ENCODE data around the gene NSMF. TPM values are rescaled to one million over a fixed set of nuclear protein-coding genes. Genes with fewer than 3 reads are reported as not detected.

NSMF gene
- total RNA-seq, 2 donors from 2014 or later = 17.1 to 36.4 TPM

DNA sequence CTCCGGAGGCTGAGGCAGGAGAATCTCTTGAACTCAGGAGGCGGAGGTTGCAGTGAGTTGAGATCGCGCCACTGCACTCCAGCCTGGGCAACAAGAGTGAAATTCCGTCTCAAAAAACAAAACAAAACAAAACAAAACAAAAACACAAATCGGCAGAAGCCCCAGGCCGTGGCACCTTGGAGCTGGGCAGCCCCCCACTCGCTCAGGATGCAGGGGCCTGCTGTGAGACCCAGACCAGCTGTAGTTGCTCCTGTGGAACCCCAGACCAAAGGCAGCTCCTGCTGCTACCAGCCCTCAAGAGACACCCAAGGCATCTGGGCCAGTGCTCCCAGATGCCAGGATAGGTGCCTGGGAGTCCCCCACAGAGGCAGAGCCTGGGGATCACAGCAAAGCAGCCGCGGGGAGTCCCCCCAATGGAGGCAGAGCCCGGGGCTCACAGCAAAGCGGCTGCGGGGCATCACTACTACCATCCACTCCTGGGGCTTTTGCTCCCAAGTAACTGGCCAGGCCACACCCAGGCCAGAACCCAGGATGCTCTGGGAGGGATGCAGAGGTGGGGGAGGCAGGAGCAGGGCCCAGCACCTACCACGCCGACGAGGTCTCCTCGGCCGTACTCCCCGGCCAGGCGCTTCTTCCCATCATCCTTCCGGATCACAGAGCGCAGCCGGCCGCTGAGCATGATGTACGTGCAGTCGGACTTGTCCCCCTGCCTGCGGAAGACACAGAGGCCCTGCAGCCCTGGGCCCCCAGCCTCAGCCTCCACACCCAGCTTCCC lies 37.7 kb upstream of the NSMF start:
- H3K4me3 Mint-ChIP-seq = no peak overlapping the region
- no peak for ATAC-seq
- H3K27ac Mint-ChIP-seq = no peak overlapping the region
- no peak for DNase-seq (ENCODE audit: low spot score)
- H3K27me3 Mint-ChIP-seq = no peaks in the 10 kb centered on the region
- no peaks in the 10 kb centered on the region for H3K36me3 Mint-ChIP-seq
- H3K4me1 Mint-ChIP-seq (ENCODE audit: low read depth in 2 of 2) = peaks cover 0 to 8% of the 10 kb centered on the region in 2 donors
- no peaks in the 10 kb centered on the region for H3K9me3 Mint-ChIP-seq

DNA sequence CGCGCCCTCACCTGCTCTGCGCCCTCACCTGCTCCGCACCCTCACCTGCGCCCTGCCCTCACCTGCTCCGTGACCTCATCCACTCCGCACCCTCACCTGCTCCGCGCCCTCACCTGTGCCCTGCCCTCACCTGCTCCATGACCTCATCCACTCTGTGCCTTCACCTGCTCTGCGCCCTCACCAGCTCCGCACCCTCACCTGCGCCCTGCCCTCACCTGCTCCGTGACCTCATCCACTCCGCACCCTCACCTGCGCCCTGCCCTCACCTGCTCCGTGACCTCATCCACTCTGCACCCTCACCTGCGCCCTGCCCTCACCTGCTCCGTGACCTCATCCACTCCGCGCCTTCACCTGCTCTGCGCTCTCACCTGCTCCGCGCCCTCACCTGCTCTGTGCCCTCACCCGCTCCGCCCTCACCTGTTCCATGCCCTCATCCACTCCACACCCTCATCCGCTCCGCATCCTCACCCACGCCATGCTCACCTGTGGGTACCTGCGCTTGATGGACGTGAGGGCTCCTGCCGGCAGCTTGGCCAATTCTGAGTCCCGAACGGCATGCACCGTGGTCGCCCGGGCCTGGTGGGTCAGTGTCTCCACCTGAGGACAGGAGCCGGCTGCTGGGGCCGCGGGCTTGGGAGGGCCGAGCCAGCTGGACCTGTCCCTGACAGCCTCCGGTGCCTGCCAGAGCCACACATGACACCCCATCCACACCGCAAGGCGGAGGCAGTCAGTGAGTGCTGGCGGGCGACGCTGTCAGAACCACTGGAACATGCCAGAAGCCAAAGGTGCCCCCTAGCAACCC lies 35.6 kb upstream of the NSMF start:
- H3K4me1 Mint-ChIP-seq (ENCODE audit: low read depth in 2 of 2) = peaks cover 0 to 10% of the 10 kb centered on the region in 2 donors
- ATAC-seq = no peak
- H3K9me3 Mint-ChIP-seq = no peaks in the 10 kb centered on the region
- peak overlapping the region in 1 of 2 donors; percentile 67 for H3K27ac Mint-ChIP-seq
- DNase-seq (ENCODE audit: low spot score) = no peak
- no peak overlapping the region for H3K4me3 Mint-ChIP-seq
- H3K36me3 Mint-ChIP-seq = no peaks in the 10 kb centered on the region
- H3K27me3 Mint-ChIP-seq = no peaks in the 10 kb centered on the region

DNA sequence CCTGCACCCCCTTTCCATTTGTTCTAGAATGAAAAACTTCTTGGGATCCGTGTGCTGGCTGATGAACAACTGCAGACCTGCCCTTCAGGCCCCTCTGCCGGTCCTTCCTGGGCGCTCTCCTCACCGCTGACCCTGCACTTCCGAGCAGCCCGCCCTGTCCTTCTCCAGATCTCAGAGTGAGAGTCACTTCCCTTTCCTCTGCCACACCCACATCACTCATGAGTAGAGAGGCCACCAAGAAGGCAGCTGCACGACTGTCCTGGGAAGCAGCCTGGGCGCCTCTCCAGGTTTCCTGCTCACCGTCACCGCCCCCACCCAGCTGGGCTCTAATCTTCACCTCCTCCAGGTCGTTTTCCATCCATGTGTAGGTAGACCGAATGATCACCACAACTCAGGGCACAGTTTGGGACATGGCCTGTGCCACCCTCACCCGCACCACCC lies 35.0 kb upstream of the NSMF start:
- ATAC-seq (no peak), DNase-seq (ENCODE audit: low spot score) (no peak)
- Mint-ChIP-seq H3K4me3 (no peak overlapping the region), H3K27ac (peak overlapping the region in 1 of 2 donors; percentile 67), H3K4me1 (ENCODE audit: low read depth in 2 of 2) (peaks cover 0 to 10% of the 10 kb centered on the region in 2 donors), H3K9me3 (no peaks in the 10 kb centered on the region), H3K27me3 (no peaks in the 10 kb centered on the region), H3K36me3 (no peaks in the 10 kb centered on the region)

DNA sequence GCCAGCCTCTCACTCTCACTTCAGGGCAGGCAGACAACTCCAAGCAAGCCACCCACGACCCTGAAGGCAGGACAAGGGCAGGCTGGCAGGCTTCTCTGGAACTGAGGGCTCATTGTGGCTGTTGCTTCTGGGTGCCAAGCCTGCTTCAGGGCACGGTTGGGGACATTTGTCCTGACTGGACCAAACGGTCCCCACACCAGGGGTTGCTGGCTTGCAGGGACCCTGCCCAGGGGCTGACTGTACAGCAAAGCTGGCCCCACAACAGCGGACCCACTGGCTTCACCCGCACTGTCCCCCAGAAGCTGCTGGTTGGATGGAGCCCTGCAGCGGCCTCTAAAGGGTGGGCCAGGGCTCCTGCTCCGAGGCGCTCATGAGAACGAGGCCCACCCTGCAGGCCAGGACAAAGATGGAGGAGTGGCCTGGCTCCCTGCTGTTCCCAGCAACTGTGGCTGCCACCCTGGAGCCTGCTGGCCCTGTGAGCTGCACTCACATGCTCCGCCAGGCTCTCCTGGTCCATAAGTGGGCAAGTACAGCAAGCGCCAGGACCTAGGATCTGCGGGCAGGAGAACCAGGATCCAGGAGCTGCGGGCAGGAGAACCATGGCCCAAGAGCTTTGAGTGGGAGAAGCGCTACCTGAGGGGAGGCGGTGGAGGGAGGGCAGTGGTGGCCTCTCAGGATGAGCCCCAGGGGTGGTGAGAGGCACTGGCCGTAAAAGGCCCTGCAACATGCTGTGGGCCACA lies 34.4 kb upstream of the NSMF start:
- DNase-seq (ENCODE audit: low spot score) (no peak), ATAC-seq (no peak)
- H3K9me3 Mint-ChIP-seq = no peaks in the 10 kb centered on the region
- H3K27me3 Mint-ChIP-seq = no peaks in the 10 kb centered on the region
- peak overlapping the region in 1 of 2 donors; percentile 67 for H3K27ac Mint-ChIP-seq
- no peak overlapping the region for H3K4me3 Mint-ChIP-seq
- peaks cover 0 to 10% of the 10 kb centered on the region in 2 donors for H3K4me1 Mint-ChIP-seq (ENCODE audit: low read depth in 2 of 2)
- H3K36me3 Mint-ChIP-seq = no peaks in the 10 kb centered on the region

DNA sequence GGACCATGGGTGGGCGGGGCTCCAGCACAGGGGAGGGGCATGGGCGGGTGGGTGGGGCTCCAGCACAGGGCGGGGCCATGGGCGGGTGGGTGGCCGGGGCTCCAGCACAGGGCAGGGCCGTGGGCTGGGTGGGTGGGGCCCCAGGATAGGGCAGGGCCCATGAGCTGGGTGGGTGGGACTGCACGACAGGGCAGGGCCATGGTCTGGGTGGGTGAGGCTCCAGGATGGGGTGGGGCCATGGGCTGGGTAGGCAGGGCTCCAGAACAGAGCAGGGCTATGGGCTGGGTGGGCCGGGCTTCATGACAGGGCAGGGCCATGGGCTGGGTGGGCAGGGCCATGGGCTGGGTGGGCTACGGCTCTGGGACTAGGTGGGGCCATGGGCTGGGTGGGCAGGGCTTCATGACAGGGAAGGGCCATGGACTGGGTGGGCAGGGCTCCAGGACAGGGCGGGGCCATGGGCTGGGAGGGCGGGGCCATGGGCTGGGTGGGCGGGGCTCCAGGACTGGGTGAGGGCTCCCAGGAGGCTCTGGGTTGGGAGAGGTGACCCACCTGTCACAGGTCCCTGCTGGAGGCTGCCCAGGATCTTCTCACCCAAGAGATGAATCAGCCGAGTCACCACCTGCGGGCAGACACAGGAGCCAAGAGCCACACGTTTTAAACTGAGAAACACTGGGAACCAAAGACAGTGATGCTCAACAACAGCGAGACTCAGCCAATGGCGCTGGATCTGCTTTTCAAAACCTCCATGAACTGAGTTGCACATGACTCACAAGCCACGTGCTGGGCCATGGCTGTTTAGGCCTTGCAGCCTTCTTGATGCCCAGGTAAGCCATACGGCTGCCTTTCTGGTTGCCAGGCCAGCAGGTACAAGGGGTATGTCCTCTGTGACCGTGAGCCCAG lies 33.6 kb upstream of the NSMF start:
- no peak overlapping the region for H3K4me3 Mint-ChIP-seq
- H3K4me1 Mint-ChIP-seq (ENCODE audit: low read depth in 2 of 2) = peaks cover 0 to 10% of the 10 kb centered on the region in 2 donors
- no peaks in the 10 kb centered on the region for H3K9me3 Mint-ChIP-seq
- DNase-seq (ENCODE audit: low spot score) = no peak
- ATAC-seq = peak; percentile 65 to 68
- no peaks in the 10 kb centered on the region for H3K27me3 Mint-ChIP-seq
- H3K36me3 Mint-ChIP-seq = no peaks in the 10 kb centered on the region
- no peak overlapping the region for H3K27ac Mint-ChIP-seq

DNA sequence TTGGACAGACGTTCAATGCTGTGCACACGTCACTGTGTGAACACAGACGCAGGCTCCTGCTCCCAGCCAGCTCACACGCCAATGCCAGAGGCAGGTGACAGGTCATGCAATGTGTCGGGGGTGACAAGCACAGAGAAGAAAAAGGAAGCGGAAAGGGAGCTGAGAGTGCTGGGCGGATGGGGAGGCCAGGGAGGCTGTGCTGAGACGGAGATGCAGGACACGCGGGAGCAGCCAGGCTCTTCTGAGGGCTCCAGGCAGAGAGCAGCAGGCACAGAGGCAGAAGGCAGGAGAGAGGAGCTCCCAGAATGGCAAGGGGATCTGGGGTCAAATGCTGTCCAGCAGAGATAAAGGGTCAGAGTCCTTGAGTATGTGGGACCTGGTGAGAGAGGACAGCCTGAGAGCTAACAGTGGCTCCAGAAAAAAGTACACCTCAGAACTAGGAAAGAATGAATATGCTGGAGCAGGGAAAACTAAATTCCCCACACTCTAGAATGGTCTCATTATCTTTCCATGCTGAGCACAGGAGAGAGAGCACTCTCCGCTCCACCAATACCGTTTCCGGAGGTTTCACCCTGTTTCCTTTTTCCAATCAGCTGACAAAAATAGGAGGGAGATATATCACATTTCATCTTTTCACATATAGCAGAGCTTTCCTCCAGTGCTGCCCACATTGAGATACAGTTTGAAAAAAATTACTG lies 32.8 kb upstream of the NSMF start:
- no peak for DNase-seq (ENCODE audit: low spot score)
- peaks cover 0 to 10% of the 10 kb centered on the region in 2 donors for H3K4me1 Mint-ChIP-seq (ENCODE audit: low read depth in 2 of 2)
- no peaks in the 10 kb centered on the region for H3K36me3 Mint-ChIP-seq
- no peak overlapping the region for H3K4me3 Mint-ChIP-seq
- H3K27ac Mint-ChIP-seq = no peak overlapping the region
- H3K27me3 Mint-ChIP-seq = no peaks in the 10 kb centered on the region
- H3K9me3 Mint-ChIP-seq = no peaks in the 10 kb centered on the region
- ATAC-seq = no peak

DNA sequence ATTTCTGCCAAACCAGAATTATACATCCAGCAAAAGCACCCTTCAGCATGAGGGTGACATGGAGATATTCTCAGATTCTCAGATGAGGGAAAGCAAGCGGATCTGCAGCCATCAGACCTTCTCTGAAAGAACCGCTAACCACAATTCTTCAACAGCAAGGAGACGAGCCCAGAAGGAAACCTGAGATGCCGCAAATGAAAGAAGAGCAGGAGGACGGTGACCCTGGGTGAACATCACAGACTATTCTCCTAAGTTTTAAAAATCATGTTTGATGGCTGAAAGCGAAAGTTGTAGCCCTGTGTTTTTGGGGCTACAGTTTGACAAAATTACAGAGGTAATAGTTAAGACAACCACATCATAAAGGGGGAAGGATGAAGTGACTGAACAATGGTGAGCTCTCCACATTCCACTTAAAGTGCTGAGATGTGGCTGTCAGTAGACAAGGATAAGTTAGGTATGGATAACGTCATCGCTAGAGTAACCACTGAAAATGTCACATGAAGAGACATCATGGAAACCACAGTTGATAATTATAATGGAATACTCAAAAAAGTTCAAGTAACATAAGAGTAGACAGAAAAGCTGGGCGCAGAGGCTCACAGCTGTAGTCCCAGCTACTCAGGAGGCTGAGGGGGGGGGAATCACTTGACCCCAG lies 31.5 kb upstream of the NSMF start:
- H3K27ac Mint-ChIP-seq = no peak overlapping the region

DNA sequence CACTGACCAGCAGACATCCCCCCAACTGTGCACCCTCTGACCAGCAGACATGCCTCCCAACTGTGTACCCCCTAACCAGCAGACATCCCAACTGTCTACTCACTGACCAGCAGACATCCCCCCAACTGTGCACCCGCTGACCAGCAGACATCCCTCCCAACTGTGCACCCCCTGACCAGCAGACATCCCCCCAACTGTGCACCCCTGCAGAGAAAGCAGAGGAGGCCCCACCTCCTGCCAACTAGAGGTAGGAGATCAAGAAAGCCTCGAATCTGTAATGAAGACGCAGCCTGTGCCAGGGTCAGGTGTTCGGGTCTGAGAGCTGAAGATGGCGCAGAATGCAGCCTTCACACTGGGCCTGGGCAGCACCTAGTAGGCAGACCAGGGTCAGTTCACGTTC lies 29.8 kb upstream of the NSMF start:
- Mint-ChIP-seq H3K4me3 (no peak overlapping the region), H3K27me3 (no peaks in the 10 kb centered on the region), H3K36me3 (no peaks in the 10 kb centered on the region), H3K9me3 (no peaks in the 10 kb centered on the region), H3K27ac (no peak overlapping the region), H3K4me1 (ENCODE audit: low read depth in 2 of 2) (peaks cover 0 to 6% of the 10 kb centered on the region in 2 donors)
- ATAC-seq (no peak), DNase-seq (ENCODE audit: low spot score) (no peak)

More for the DNA sequence above, 31.5 kb upstream of the NSMF start:
- no peak for DNase-seq (ENCODE audit: low spot score)
- ATAC-seq = no peak
- H3K9me3 Mint-ChIP-seq = no peaks in the 10 kb centered on the region
- no peaks in the 10 kb centered on the region for H3K27me3 Mint-ChIP-seq
- no peaks in the 10 kb centered on the region for H3K36me3 Mint-ChIP-seq
- no peak overlapping the region for H3K4me3 Mint-ChIP-seq
- peaks cover 0 to 10% of the 10 kb centered on the region in 2 donors for H3K4me1 Mint-ChIP-seq (ENCODE audit: low read depth in 2 of 2)

DNA sequence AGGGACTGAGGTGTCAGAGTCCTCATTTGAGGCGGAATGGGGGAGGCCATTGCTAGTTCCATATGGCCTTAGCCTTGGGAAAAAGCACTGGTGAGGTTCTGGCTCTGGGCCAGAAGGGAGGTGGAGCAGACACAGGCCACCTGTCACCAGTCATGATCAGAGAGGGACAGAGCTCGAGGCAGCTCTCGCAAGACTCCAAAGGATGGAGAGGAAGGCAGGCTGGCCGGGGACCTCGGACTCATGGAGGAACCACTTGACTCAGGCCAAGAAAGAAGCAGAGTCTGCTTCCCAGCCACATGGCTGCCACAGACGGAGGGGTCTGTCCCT lies 29.2 kb upstream of the NSMF start:
- no peaks in the 10 kb centered on the region for H3K9me3 Mint-ChIP-seq
- H3K36me3 Mint-ChIP-seq = no peaks in the 10 kb centered on the region
- ATAC-seq = no peak
- H3K4me3 Mint-ChIP-seq = no peak overlapping the region
- no peak for DNase-seq (ENCODE audit: low spot score)
- no peak overlapping the region for H3K27ac Mint-ChIP-seq
- peaks cover 0 to 6% of the 10 kb centered on the region in 2 donors for H3K4me1 Mint-ChIP-seq (ENCODE audit: low read depth in 2 of 2)
- no peaks in the 10 kb centered on the region for H3K27me3 Mint-ChIP-seq

DNA sequence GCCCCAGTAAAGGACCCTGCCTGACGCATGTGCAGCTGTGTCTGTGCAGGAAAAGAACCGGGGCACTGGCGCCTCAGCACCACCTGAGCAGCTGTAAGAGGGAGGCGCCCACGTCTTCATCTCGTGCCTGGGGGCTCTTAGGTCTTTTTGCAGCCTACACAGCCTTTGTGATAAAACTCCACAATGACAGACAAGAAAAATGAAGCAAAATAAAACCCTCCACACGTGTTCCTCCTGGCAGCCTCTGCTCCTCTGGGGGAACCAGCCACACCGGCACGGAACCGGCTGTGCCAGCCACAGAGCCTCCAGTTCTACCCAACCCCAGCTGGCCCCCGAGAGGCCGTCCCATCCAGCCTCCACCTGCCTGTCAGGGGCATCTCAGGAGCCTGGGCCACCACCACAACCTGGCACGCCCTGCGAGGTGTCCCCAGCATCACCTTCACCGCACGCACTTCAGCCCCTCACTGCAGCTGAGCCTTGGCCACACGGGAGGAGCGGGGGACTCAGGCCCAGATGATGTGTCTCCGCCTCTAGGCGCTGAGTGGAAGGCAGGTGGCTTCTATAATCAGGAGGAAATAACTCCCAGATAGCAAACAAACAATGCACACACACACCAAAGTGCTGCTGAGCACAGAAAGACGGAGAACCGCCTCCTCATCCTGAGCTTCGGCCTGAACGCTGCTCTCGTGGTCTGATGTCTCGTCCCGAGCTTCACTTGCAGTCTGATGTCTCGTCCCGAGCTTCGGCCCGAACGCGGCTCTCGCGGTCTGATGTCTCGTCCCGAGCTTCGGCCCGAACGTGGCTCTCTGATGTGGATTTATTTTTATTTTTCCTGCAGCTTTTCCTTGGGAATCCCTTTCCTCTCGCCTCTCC lies 28.6 kb upstream of the NSMF start:
- no peak for ATAC-seq
- Mint-ChIP-seq H3K9me3 (no peaks in the 10 kb centered on the region), H3K36me3 (no peaks in the 10 kb centered on the region), H3K4me3 (no peak overlapping the region), H3K27me3 (no peaks in the 10 kb centered on the region), H3K27ac (no peak overlapping the region), H3K4me1 (ENCODE audit: low read depth in 2 of 2) (peaks cover 0 to 6% of the 10 kb centered on the region in 2 donors)
- no peak for DNase-seq (ENCODE audit: low spot score)

DNA sequence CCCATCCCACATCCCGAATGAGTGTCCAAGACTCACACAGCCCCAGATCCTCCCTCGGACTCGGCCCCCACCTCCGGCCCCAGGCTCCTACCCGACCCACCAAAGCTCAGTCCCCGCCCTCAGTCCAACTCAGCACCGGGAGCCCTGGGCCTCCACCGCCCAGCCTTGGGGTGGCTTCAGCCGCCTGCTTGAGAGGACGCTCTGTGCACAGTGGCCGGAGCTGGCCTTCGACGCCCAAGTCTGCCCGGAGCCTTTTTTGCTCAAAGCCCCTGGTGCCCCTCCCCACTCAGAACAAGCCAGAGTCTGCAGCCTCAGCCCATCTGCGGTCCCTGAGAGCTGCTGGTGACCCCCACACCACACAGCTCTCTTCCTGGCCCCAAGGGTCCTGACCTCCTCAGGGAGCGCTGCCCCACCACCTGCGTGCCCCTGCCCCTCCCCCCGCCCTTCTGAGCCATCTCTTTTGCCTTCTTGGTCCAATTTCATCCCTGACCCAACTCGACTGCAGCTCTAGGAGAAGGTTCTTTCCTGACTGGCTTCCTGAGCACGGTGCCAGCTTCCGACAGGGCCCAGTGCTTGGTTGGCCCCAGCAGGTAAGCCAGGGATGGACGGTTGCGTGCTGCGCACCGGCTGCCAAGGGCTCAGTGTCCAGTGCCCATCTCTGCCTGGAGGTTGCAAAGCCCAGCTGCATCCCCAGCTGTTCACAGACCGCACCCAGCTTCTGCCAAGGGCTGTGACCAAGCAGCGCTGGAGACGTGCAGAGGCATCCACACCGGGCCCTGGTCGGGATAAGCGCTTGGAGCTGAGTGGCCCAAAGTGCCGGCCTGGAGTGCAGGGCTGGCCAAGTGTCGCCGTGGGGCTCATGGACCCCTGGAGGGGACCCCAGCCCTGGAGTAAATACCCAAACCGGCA lies 27.7 kb upstream of the NSMF start:
- H3K36me3 Mint-ChIP-seq = no peaks in the 10 kb centered on the region
- peaks cover 3 to 7% of the 10 kb centered on the region in 2 donors for H3K4me1 Mint-ChIP-seq (ENCODE audit: low read depth in 2 of 2)
- no peak overlapping the region for H3K27ac Mint-ChIP-seq
- no peak overlapping the region for H3K4me3 Mint-ChIP-seq
- DNase-seq (ENCODE audit: low spot score) = no peak
- no peaks in the 10 kb centered on the region for H3K27me3 Mint-ChIP-seq
- no peak for ATAC-seq
- no peaks in the 10 kb centered on the region for H3K9me3 Mint-ChIP-seq

All from natural killer cell treated with Interleukin-12 subunit alpha and Interleukin-12 subunit beta and Interleukin-15 and Interleukin-18, amount 100 ng/mL, for 72 hours (primary cell).